OCI-LY1 (cell line): ENCODE results near the gene AGAP1.

Source experiments
- H2AFZ ChIP-seq: fragments of 200-600 bp; sonication (generic), shearing (Covaris generic); 2 replicates; pipeline ENCODE4 v1.6.0; 2014; ENCODE audit warnings: antibody characterized with exemption, mild to moderate bottlenecking, low read length
- H3F3A ChIP-seq: fragments of 200-600 bp; sonication (generic), shearing (Covaris generic); 2 replicates; pipeline ENCODE4 v1.6.0; 2014; ENCODE audit warnings: mild to moderate bottlenecking, antibody characterized with exemption, low read length, moderate library complexity; ENCODE audit not compliant: insufficient read depth
- H3K27ac ChIP-seq: fragments of 200-600 bp; sonication (generic); 2 replicates; pipeline ENCODE4 v1.5.1; 2014; ENCODE audit warnings: low read length, mixed run types, mild to moderate bottlenecking, low read depth; ENCODE audit not compliant: poor library complexity, severe bottlenecking
- H3K27me3 ChIP-seq: fragments of 200-600 bp; sonication (generic); 2 replicates; pipeline ENCODE4 v1.6.0; 2014; ENCODE audit warnings: antibody characterized with exemption, mild to moderate bottlenecking, low read length, moderate library complexity; ENCODE audit not compliant: insufficient read depth
- H3K36me3 ChIP-seq: fragments of 200-600 bp; sonication (generic); 2 replicates; pipeline ENCODE4 v1.6.1; 2014; ENCODE audit warnings: mild to moderate bottlenecking, antibody characterized with exemption, low read length, moderate library complexity, mixed read lengths; ENCODE audit not compliant: insufficient read depth
- H3K4me1 ChIP-seq: fragments of 200-600 bp; sonication (generic); 2 replicates; pipeline ENCODE4 v1.5.1; 2014; ENCODE audit warnings: mild to moderate bottlenecking, low read length, moderate library complexity; ENCODE audit not compliant: insufficient read depth, severe bottlenecking
- H3K4me2 ChIP-seq: fragments of 200-600 bp; sonication (generic), shearing (Covaris generic); 2 replicates; pipeline ENCODE4 v1.6.1; 2014; ENCODE audit warnings: low read length
- H3K4me3 ChIP-seq: fragments of 200-600 bp; sonication (generic); 2 replicates; pipeline ENCODE4 v1.5.1; 2014; ENCODE audit warnings: low read length, low read depth, mild to moderate bottlenecking, mixed read lengths; ENCODE audit not compliant: poor library complexity, severe bottlenecking
- H3K79me2 ChIP-seq: fragments of 200-600 bp; shearing (Covaris generic); 2 replicates; pipeline ENCODE4 v1.6.1; 2016; ENCODE audit warnings: mixed run types, low read length, mixed read lengths; ENCODE audit not compliant: insufficient read depth
- H3K9ac ChIP-seq: fragments of 200-600 bp; sonication (generic), shearing (Covaris generic); 2 replicates; pipeline ENCODE4 v1.6.1; 2014; ENCODE audit warnings: mild to moderate bottlenecking, low read length, mixed read lengths
- H3K9me2 ChIP-seq: fragments of 200-600 bp; sonication (generic), shearing (Covaris generic); 2 replicates; pipeline ENCODE4 v1.6.1; 2014; ENCODE audit warnings: low read depth, mild to moderate bottlenecking, low read length, mixed read lengths
- H3K9me3 ChIP-seq: fragments of 200-600 bp; shearing (Covaris generic); 2 replicates; pipeline ENCODE4 v1.6.1; 2014; ENCODE audit warnings: low read length, mixed read lengths
- H4K20me1 ChIP-seq: fragments of 200-600 bp; sonication (generic), shearing (Covaris generic); 2 replicates; pipeline ENCODE4 v1.6.0; 2016; ENCODE audit warnings: mild to moderate bottlenecking, low read length; ENCODE audit not compliant: insufficient read depth
- EZH2 ChIP-seq: fragments of 200-600 bp; sonication (generic), shearing (Covaris generic); IDR thresholded peaks from 2 replicates; pipeline ENCODE4 v1.8.0; 2017; ENCODE audit warnings: borderline replicate concordance, mixed run types, mild to moderate bottlenecking, antibody characterized with exemption, low read length, moderate library complexity, mixed read lengths
- TF ChIP-seq, protein P1 (sequence below): fragments of 200-600 bp; sonication (generic), shearing (Covaris generic); IDR thresholded peaks from 2 replicates; pipeline ENCODE4 v1.5.1; 2017; ENCODE audit warnings: mild to moderate bottlenecking, antibody characterized with exemption, low read length, moderate library complexity, mixed read lengths

The AGAP1 gene

DNA sequence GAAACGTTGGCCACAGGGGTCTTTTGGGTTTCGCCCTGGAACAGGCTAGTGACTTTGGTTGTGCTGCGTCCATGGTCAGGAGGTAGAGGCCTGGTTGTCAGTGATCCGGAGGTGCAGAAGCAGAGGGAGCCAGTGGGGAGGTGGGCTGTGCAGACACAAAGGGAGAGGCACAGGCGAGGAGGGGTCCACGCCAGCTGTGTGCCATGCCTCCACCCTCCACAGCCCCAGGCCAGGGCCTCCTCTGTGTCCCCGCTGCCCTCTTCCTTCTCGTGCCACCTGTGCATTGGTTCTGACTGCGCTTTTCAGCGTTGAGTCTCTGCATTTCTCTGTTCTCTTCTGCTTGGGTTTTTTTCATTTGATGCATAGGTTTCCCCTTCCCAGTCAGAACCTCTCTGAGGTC lies 553.3 kb downstream of the AGAP1 start:
- no peak overlapping the region for H2AFZ ChIP-seq
- no peaks in the 10 kb centered on the region for H3K79me2 ChIP-seq
- H3K4me1 ChIP-seq, result no peaks in the 10 kb centered on the region
- H3F3A ChIP-seq, result no peaks in the 10 kb centered on the region
- H3K9ac ChIP-seq, result no peak overlapping the region
- H3K9me3 ChIP-seq, result no peaks in the 10 kb centered on the region
- TF ChIP-seq, protein P1, sequence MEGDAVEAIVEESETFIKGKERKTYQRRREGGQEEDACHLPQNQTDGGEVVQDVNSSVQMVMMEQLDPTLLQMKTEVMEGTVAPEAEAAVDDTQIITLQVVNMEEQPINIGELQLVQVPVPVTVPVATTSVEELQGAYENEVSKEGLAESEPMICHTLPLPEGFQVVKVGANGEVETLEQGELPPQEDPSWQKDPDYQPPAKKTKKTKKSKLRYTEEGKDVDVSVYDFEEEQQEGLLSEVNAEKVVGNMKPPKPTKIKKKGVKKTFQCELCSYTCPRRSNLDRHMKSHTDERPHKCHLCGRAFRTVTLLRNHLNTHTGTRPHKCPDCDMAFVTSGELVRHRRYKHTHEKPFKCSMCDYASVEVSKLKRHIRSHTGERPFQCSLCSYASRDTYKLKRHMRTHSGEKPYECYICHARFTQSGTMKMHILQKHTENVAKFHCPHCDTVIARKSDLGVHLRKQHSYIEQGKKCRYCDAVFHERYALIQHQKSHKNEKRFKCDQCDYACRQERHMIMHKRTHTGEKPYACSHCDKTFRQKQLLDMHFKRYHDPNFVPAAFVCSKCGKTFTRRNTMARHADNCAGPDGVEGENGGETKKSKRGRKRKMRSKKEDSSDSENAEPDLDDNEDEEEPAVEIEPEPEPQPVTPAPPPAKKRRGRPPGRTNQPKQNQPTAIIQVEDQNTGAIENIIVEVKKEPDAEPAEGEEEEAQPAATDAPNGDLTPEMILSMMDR, result no peak
- H3K27me3 ChIP-seq, result 0 out of 2 replicates have a peak, but pooled peaks cover 4% of the 10 kb centered on the region
- H3K9me2 ChIP-seq, result no peaks in the 10 kb centered on the region
- no peaks in the 10 kb centered on the region for H4K20me1 ChIP-seq
- H3K4me3 ChIP-seq, result no peak overlapping the region
- no peaks in the 10 kb centered on the region for H3K36me3 ChIP-seq
- no peak overlapping the region for H3K27ac ChIP-seq
- H3K4me2 ChIP-seq, result no peak overlapping the region

DNA sequence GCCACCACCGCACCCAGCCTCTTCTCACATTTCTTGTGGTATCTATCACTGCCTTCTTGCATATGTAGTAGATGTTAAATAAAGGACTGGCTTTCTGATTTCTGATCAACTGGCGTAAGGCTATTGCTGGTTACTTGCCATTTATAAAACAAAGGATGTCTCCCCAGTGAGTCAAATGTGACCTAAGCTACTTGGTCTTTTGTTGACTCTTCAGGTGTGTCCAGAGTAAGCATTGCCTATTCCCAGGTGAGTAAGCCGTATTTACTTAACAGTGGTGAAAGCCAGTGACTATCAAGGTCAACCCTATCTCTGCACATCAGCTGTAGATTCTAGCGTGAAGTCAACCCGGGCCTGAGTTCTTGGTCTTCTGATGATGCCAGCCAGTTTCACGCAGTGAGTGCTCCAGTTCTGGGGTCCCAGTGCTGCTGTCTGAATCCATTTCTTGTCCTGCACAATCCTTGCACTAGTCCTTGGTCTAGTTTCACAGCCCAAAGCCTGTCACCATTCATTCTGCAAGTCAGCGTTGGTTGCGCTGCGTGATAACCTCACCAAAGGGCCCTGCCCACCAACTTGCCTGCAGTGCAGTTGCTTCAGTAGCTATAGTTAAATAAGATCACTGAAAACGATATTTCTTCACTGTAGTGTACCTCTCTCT lies 554.2 kb downstream of the AGAP1 start:
- Histone ChIP-seq H3K9ac (no peak overlapping the region), H3K4me3 (no peak overlapping the region), H3K9me2 (no peaks in the 10 kb centered on the region), H2AFZ (no peak overlapping the region), H4K20me1 (no peaks in the 10 kb centered on the region), H3K36me3 (no peaks in the 10 kb centered on the region), H3K9me3 (no peaks in the 10 kb centered on the region), H3K27ac (no peak overlapping the region), H3K79me2 (no peaks in the 10 kb centered on the region), H3F3A (no peaks in the 10 kb centered on the region), H3K4me1 (no peaks in the 10 kb centered on the region), H3K4me2 (no peak overlapping the region), H3K27me3 (0 out of 2 replicates have a peak, but pooled peaks cover 4% of the 10 kb centered on the region)
- TF ChIP-seq, protein P1, result no peak
- no peak for TF ChIP-seq EZH2

DNA sequence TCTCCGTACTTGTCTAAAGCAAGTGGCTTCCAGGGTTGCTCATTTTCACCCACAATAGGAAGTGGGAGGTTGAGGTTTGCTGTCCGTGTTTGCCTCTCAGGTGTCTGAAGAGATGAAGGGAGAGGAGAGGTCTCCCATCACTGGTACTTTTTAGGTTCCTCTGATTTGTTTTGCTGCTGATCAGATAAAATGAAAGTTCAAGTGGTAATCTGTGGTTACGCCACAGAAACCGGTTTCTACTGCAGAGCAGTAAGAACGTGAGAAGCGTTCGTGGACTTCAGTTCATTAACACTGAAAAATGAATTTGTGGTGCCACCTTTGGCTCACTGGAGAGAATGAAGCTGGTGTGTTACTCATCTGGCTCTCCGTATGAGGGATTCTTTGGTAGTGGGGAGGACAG lies 556.1 kb downstream of the AGAP1 start:
- Histone ChIP-seq H3K36me3 (no peaks in the 10 kb centered on the region), H3K9me2 (no peaks in the 10 kb centered on the region), H3K27me3 (0 out of 2 replicates have a peak, but pooled peaks cover 4% of the 10 kb centered on the region), H3F3A (no peaks in the 10 kb centered on the region), H3K4me3 (no peak overlapping the region), H3K9ac (no peak overlapping the region), H2AFZ (no peak overlapping the region), H3K27ac (no peak overlapping the region), H3K4me2 (no peak overlapping the region), H3K79me2 (no peaks in the 10 kb centered on the region), H4K20me1 (no peaks in the 10 kb centered on the region), H3K4me1 (no peaks in the 10 kb centered on the region), H3K9me3 (no peaks in the 10 kb centered on the region)
- TF ChIP-seq EZH2, result no peak
- TF ChIP-seq, protein P1, result no peak
